ENCODE measurements around the gene TBC1D22A.

The TBC1D22A gene

GRCh38 chr22:47194476-47195155, 432.2 kb downstream of the TBC1D22A start:
- TF ChIP-seq CTCF (IDR thresholded peaks at IDR 0.05): no peak

GRCh38 chr22:47195156-47195483, 432.7 kb downstream of the TBC1D22A start:
- TF ChIP-seq CTCF (IDR thresholded peaks at IDR 0.05): no peak

- TF ChIP-seq CTCF (IDR thresholded peaks at IDR 0.05): no peak
Observed at GRCh38 chr22:47195484-47196165, 433.2 kb downstream of the TBC1D22A start.

- no peak for TF ChIP-seq CTCF (IDR thresholded peaks at IDR 0.05)
Observed at GRCh38 chr22:47196166-47196849, 433.9 kb downstream of the TBC1D22A start.

- no peak for TF ChIP-seq CTCF (IDR thresholded peaks at IDR 0.05)
Observed at GRCh38 chr22:47196881-47197772, 434.7 kb downstream of the TBC1D22A start.

GRCh38 chr22:47197773-47198500, 435.5 kb downstream of the TBC1D22A start:
- TF ChIP-seq CTCF (IDR thresholded peaks at IDR 0.05): no peak
